Stimulated activated CD4-positive, alpha-beta T cell treated with anti-CD3 and anti-CD28 coated beads, Interleukin-15, amount 100 ng/mL, for 1 hour (primary cell): ENCODE measurements around the gene C4orf46.

Experiments used
- DNase-seq, 2 donors: peaks; one replicate each; pipeline ENCODE4 v3.0.0-alpha.2; 2020; ENCODE audit warnings: low read depth in 1 of 2, low spot score in 1 of 2

C4orf46 gene

DNA sequence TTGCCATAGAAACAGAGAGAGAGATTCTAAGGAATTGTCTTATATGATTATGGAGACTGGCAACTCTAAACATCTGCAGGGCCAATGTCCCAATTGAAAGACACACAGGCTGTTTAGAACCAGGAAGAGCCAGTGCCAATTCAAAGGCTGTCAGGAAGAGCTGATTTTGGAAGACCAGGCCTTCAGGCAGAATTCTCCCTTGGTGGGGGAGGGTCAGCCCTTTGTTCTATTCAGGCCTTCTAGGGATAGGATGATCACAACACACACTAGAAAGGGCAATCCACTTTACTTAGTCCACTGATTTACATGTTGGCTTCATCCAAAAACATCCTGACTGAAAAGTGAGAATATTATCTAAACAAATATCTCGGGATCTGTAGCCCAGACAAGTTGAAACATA lies 15.2 kb downstream of the C4orf46 start:
- DNase-seq, result no peak

- DNase-seq, result no peak
Measured at GRCh38 chr4:158652920-158653319, 18.8 kb downstream of the C4orf46 start.

DNA sequence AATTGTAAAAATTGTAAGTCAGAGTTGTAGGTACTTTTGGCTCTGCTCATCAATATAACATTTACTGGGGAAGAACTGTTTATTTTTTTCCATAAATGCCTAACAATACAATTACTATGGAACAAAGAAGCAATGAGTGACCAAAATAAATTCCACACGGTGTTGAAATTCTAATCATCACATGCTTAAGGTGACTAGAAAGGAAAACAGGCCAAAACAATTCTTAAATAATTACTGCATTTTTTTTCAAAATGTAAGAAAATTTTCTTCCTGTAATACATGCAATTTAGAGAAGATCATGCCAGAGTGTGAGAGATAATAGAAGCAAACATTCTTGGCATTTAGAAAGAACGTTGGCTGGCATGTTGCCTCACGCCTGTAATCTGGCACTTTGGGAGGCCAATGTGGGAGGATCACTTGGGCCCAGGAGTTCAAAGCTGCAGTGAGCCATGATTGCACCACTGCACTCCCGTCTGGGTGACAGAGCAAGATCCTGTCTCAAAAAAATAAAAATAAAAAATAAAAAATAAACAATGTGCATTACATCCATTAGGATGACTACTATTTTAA lies 22.5 kb downstream of the C4orf46 start:
- DNase-seq, result no peak

GRCh38 chr4:158644760-158645159 lies 26.9 kb downstream of the C4orf46 start:
- DNase-seq, result no peak

- no peak for DNase-seq
Measured at GRCh38 chr4:158644356-158644755, 27.3 kb downstream of the C4orf46 start.

GRCh38 chr4:158636619-158637018 lies 35.1 kb downstream of the C4orf46 start:
- no peak for DNase-seq

DNA sequence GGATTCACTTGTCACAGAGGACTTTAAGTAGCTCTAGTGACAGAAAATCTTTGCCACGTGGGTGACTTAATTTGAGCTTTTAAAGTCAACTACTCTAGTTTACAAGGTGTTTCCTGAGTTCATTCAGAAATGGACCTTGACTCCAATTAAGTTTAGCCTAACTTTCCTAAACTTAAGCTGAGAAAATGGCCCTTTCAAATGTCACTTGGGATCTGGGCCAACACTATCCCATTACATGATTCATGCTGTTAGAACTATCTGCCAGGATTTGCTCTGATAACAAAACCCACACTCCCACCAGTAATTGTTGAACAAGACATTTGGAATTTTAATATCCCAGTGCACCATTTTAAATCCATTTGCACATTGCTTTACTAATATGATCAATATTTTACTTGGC lies 40.8 kb downstream of the C4orf46 start:
- no peak for DNase-seq

GRCh38 chr4:158625544-158625943 lies 46.1 kb downstream of the C4orf46 start:
- DNase-seq, result no peak

DNA sequence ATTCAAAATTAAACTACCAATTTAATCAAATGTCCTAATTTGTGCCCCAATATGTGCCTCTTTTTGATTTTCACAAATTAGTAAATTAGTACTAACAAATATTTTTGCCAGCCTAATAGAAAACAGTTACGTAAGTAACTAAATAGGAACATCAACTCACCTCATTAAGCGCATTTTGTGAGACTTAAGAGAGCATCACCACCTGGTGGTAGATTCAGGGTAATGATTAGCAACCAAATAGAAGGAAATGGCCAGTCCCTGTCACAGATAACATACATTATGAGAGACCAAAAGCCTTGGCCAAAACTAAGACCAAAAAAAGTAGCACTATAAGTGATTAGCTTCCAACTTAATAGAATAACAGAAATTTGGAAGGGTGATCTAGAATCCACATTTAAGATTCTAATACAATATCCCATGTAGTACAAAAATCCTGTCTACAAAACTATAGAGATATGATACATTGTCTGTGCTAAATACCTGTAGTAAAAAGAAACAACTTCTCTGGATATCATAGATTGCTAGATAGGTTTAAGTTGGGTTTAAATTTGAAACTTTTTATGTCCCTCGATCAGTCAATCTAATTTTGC lies 46.7 kb downstream of the C4orf46 start:
- DNase-seq, result no peak

GRCh38 chr4:158622251-158622650 lies 49.4 kb downstream of the C4orf46 start:
- no peak for DNase-seq

DNA sequence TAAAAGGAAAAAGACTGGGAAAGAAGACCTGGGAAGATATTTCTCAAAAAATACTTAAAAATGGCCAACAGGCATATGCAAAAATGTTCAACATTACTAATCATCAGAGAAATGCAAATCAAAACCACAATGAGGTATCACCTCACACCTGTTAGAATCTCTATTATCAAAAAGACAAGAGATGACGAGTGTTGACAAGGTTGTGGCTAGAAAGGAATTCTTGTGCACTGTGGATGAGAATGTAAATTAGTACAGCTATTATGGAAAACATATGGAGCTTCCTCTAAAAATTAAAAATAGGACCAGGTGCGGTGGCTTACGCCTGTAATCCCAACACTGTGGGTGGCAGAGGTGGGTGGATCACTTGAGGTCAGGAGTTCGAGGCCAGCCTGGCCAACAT lies 50.0 kb downstream of the C4orf46 start:
- no peak for DNase-seq

- DNase-seq, result no peak
Measured at GRCh38 chr4:158617956-158618355, 53.7 kb downstream of the C4orf46 start.
